Testis (tissue), 2 donors: Measurements from ENCODE around the gene GPR183.

Experiments
- CTCF ChIP-seq, 3 experiments: fragments of 450-650 bp in 2 of 3; fragments of 200-600 bp in 1 of 3; sonication (generic) in 1 of 3; IDR thresholded peaks; one replicate each; pipeline ENCODE4 v1.5.1; 2016 to 2019; ENCODE audit warnings: antibody characterized with exemption in 3 of 3, mild to moderate bottlenecking in 2 of 3, moderate library complexity in 1 of 3
- POLR2A ChIP-seq: fragments of 450-650 bp; IDR thresholded peaks from one replicate; pipeline ENCODE4 v1.6.1; 2017; ENCODE audit warnings: antibody characterized with exemption, mild to moderate bottlenecking, moderate library complexity

- TF ChIP-seq CTCF (IDR thresholded peaks at IDR 0.05) (no peak), POLR2A (no peak)
These were observed 13.0 kb downstream of the GPR183 start for GRCh38 chr13:99294198-99294597.
